ENCODE measurements around the gene SRC.

SRC gene

GRCh38 chr20:37406010-37406998, 60.4 kb downstream of the SRC start:
- TF ChIP-seq CTCF (IDR thresholded peaks at IDR 0.05): no peak
- no peak overlapping the region for H3K27ac Mint-ChIP-seq
- H3K27me3 Mint-ChIP-seq (ENCODE audit: low read depth, poor library complexity): peaks cover 23% of the 10 kb centered on the region
- H3K4me1 Mint-ChIP-seq: peaks cover 12% of the 10 kb centered on the region
- H3K36me3 Mint-ChIP-seq (ENCODE audit: low read depth): peaks cover 28% of the 10 kb centered on the region
- no peaks in the 10 kb centered on the region for H3K9me3 Mint-ChIP-seq
- peak overlapping the region; percentile 64 for H3K4me3 Mint-ChIP-seq
- DNase-seq: peak; percentile 66

GRCh38 chr20:37407019-37407566, 61.2 kb downstream of the SRC start:
- Mint-ChIP-seq H3K27me3 (ENCODE audit: low read depth, poor library complexity) (peaks cover 23% of the 10 kb centered on the region), H3K36me3 (ENCODE audit: low read depth) (peaks cover 20% of the 10 kb centered on the region), H3K27ac (no peak overlapping the region), H3K4me3 (peak overlapping the region; percentile 41), H3K9me3 (no peaks in the 10 kb centered on the region), H3K4me1 (peaks cover 12% of the 10 kb centered on the region)
- TF ChIP-seq CTCF (IDR thresholded peaks at IDR 0.05): no peak
- no peak for DNase-seq

- Mint-ChIP-seq H3K4me3 (peak overlapping the region; percentile 41), H3K9me3 (no peaks in the 10 kb centered on the region), H3K4me1 (peaks cover 12% of the 10 kb centered on the region), H3K27me3 (ENCODE audit: low read depth, poor library complexity) (peaks cover 23% of the 10 kb centered on the region), H3K36me3 (ENCODE audit: low read depth) (peaks cover 16% of the 10 kb centered on the region), H3K27ac (no peak overlapping the region)
- no peak for TF ChIP-seq CTCF (IDR thresholded peaks at IDR 0.05)
- DNase-seq: peak; percentile 41
Measured at GRCh38 chr20:37407573-37408002, 61.6 kb downstream of the SRC start.

- peak overlapping the region; percentile 31 for H3K4me3 Mint-ChIP-seq
- TF ChIP-seq CTCF (IDR thresholded peaks at IDR 0.05): no peak
- no peak for DNase-seq
- peaks cover 12% of the 10 kb centered on the region for H3K4me1 Mint-ChIP-seq
- H3K27ac Mint-ChIP-seq: peak overlapping the region; percentile 8
- no peaks in the 10 kb centered on the region for H3K9me3 Mint-ChIP-seq
- peaks cover 12% of the 10 kb centered on the region for H3K36me3 Mint-ChIP-seq (ENCODE audit: low read depth)
- H3K27me3 Mint-ChIP-seq (ENCODE audit: low read depth, poor library complexity): peaks cover 23% of the 10 kb centered on the region
Measured at GRCh38 chr20:37408302-37409193, 62.6 kb downstream of the SRC start.

GRCh38 chr20:37411408-37412219, 65.7 kb downstream of the SRC start:
- no peaks in the 10 kb centered on the region for H3K4me1 Mint-ChIP-seq
- no peak for DNase-seq
- no peak for TF ChIP-seq CTCF (IDR thresholded peaks at IDR 0.05)
- no peaks in the 10 kb centered on the region for H3K9me3 Mint-ChIP-seq
- peaks cover 18% of the 10 kb centered on the region for H3K27me3 Mint-ChIP-seq (ENCODE audit: low read depth, poor library complexity)
- H3K4me3 Mint-ChIP-seq: no peak overlapping the region
- H3K27ac Mint-ChIP-seq: no peak overlapping the region
- no peaks in the 10 kb centered on the region for H3K36me3 Mint-ChIP-seq (ENCODE audit: low read depth)

All from nephron progenitor cell (in vitro differentiated cells).